Endothelial cell of umbilical vein (primary cell): ENCODE data around the gene MAST4.

Source experiments
- CTCF ChIP-seq, 2 donors: IDR thresholded peaks; 1 replicate in 1 of 2; 2 replicates in 1 of 2; pipeline ENCODE4 v1.5.1; 2011; ENCODE audit warnings: low read length in 2 of 2, mild to moderate bottlenecking in 2 of 2, moderate library complexity in 2 of 2, control low read depth in 1 of 2, inconsistent platforms in 1 of 2, low read depth in 1 of 2; ENCODE audit not compliant: insufficient read depth in 1 of 2; ENCODE audit errors: extremely low read depth in 1 of 2
- EZH2 ChIP-seq: IDR thresholded peaks from 2 replicates; pipeline ENCODE4 v1.6.1; 2012; ENCODE audit warnings: borderline replicate concordance, low read depth, mild to moderate bottlenecking, moderate library complexity, low read length, inconsistent platforms; ENCODE audit not compliant: severe bottlenecking
- GATA2 ChIP-seq: IDR thresholded peaks from 2 replicates; pipeline ENCODE4 v1.7.0; 2011; ENCODE audit warnings: low read depth, mild to moderate bottlenecking, moderate library complexity, mixed read lengths, low read length; ENCODE audit not compliant: insufficient read length, insufficient read depth
- POLR2A ChIP-seq: IDR thresholded peaks from 2 replicates; pipeline ENCODE4 v1.6.1; 2012; ENCODE audit warnings: low read depth, mild to moderate bottlenecking, control low read depth, low read length
- POLR2AphosphoS5 ChIP-seq: IDR thresholded peaks from 2 replicates; pipeline ENCODE4 v1.6.1; 2012; ENCODE audit warnings: low read depth, mild to moderate bottlenecking, control low read depth, low read length, moderate library complexity; ENCODE audit not compliant: insufficient read depth

GRCh38 chr5:66952153-66952552 lies 356.0 kb downstream of the MAST4 start:
- no peak for TF ChIP-seq POLR2A
- TF ChIP-seq EZH2: no peak
- no peak for TF ChIP-seq CTCF (IDR thresholded peaks at IDR 0.05; ENCODE audit: extremely low read depth in 1 of 2, insufficient read depth in 1 of 2, low read depth in 1 of 2, low read length in 2 of 2)
- no peak for TF ChIP-seq POLR2AphosphoS5
- no peak for TF ChIP-seq GATA2
